MM.1S (cell line): ENCODE data around the gene ITGB5.

Experiments
- DNase-seq: peaks from one replicate; pipeline ENCODE4 v3.0.0-alpha.2; 2015
- H2AFZ ChIP-seq: fragments of 300-600 bp; sonication (generic); 2 replicates; pipeline ENCODE4 v1.6.0; 2016; ENCODE audit warnings: antibody characterized with exemption, low read length
- H3F3A ChIP-seq: fragments of 300-600 bp; sonication (generic); 2 replicates; pipeline ENCODE4 v1.6.1; 2016; ENCODE audit warnings: mild to moderate bottlenecking, antibody characterized with exemption, low read length, moderate library complexity, mixed read lengths; ENCODE audit not compliant: insufficient read depth
- H3K27ac ChIP-seq: fragments of 300-600 bp; sonication (generic); 2 replicates; pipeline ENCODE4 v1.5.1; 2016; ENCODE audit warnings: mild to moderate bottlenecking, low read length
- H3K27me3 ChIP-seq: fragments of 300-600 bp; sonication (generic); replicated peaks from 2 replicates; pipeline ENCODE4 v1.6.0; 2016; ENCODE audit warnings: low read length; ENCODE audit not compliant: insufficient read depth
- H3K36me3 ChIP-seq: fragments of 300-600 bp; sonication (generic); replicated peaks from 2 replicates; pipeline ENCODE4 v1.6.1; 2016; ENCODE audit warnings: mild to moderate bottlenecking, low read length, mixed read lengths; ENCODE audit not compliant: insufficient read depth
- H3K4me1 ChIP-seq: fragments of 300-600 bp; sonication (generic); 2 replicates; pipeline ENCODE4 v1.6.1; 2016; ENCODE audit warnings: low read length, mixed read lengths
- H3K4me2 ChIP-seq: fragments of 300-600 bp; sonication (generic); 2 replicates; pipeline ENCODE4 v1.6.0; 2016; ENCODE audit warnings: low read depth, low read length
- H3K4me3 ChIP-seq: fragments of 300-600 bp; sonication (generic); 2 replicates; pipeline ENCODE4 v1.5.1; 2016; ENCODE audit warnings: low read length, mixed read lengths
- H3K79me2 ChIP-seq: fragments of 300-600 bp; sonication (generic); 2 replicates; pipeline ENCODE4 v1.6.1; 2016; ENCODE audit warnings: mixed run types, low read length, mixed read lengths
- H3K9ac ChIP-seq: fragments of 300-600 bp; sonication (generic); 2 replicates; pipeline ENCODE4 v1.6.1; 2016; ENCODE audit warnings: low read length, mixed read lengths
- H3K9me2 ChIP-seq: fragments of 300-600 bp; sonication (generic); replicated peaks from 2 replicates; pipeline ENCODE4 v1.6.1; 2016; ENCODE audit warnings: mild to moderate bottlenecking, low read length, mixed read lengths; ENCODE audit not compliant: insufficient read depth
- H3K9me3 ChIP-seq: fragments of 300-600 bp; sonication (generic); replicated peaks from 2 replicates; pipeline ENCODE4 v1.6.1; 2016; ENCODE audit warnings: mild to moderate bottlenecking, low read length, mixed read lengths; ENCODE audit not compliant: insufficient read depth
- H4K20me1 ChIP-seq: fragments of 300-600 bp; sonication (generic); 2 replicates; pipeline ENCODE4 v1.6.1; 2016; ENCODE audit warnings: mild to moderate bottlenecking, low read length, moderate library complexity, mixed read lengths; ENCODE audit not compliant: insufficient read depth
- CTCF ChIP-seq: fragments of 300-600 bp; sonication (generic); IDR thresholded peaks from 2 replicates; pipeline ENCODE4 v1.5.1; 2016; ENCODE audit warnings: antibody characterized with exemption, low read length, mixed read lengths
- EZH2 ChIP-seq: fragments of 300-600 bp; sonication (generic); optimal IDR thresholded peaks from 2 replicates; pipeline ENCODE3; 2017; ENCODE audit warnings: low read depth, mild to moderate bottlenecking, antibody characterized with exemption, low read length, mixed read lengths
- EZH2phosphoT487 ChIP-seq: fragments of 300-600 bp; sonication (generic); IDR thresholded peaks from 2 replicates; pipeline ENCODE4 v1.6.1; 2018; ENCODE audit warnings: antibody characterized with exemption, low read length

The ITGB5 gene

GRCh38 chr3:124903896-124904834 is 17.0 kb upstream of the ITGB5 start:
- H3F3A ChIP-seq = no peaks in the 10 kb centered on the region
- no peaks in the 10 kb centered on the region for H3K9me2 ChIP-seq
- no peak for DNase-seq
- H3K27ac ChIP-seq = no peak overlapping the region
- no peaks in the 10 kb centered on the region for H3K79me2 ChIP-seq
- H3K9ac ChIP-seq = no peak overlapping the region
- no peak overlapping the region for H3K4me3 ChIP-seq
- H3K27me3 ChIP-seq = no peaks in the 10 kb centered on the region
- TF ChIP-seq CTCF (no peak), EZH2 (no peak), EZH2phosphoT487 (no peak)
- no peaks in the 10 kb centered on the region for H3K9me3 ChIP-seq
- no peaks in the 10 kb centered on the region for H3K36me3 ChIP-seq
- H4K20me1 ChIP-seq = no peaks in the 10 kb centered on the region
- no peak overlapping the region for H2AFZ ChIP-seq
- H3K4me1 ChIP-seq = no peaks in the 10 kb centered on the region
- H3K4me2 ChIP-seq = no peak overlapping the region

- H3K27ac ChIP-seq = no peak overlapping the region
- H3K27me3 ChIP-seq = no peaks in the 10 kb centered on the region
- no peak overlapping the region for H3K9ac ChIP-seq
- H3K4me2 ChIP-seq = no peak overlapping the region
- H3K4me1 ChIP-seq = no peaks in the 10 kb centered on the region
- no peaks in the 10 kb centered on the region for H3K9me3 ChIP-seq
- no peaks in the 10 kb centered on the region for H3F3A ChIP-seq
- H4K20me1 ChIP-seq = no peaks in the 10 kb centered on the region
- H3K9me2 ChIP-seq = no peaks in the 10 kb centered on the region
- no peaks in the 10 kb centered on the region for H3K36me3 ChIP-seq
- H2AFZ ChIP-seq = no peak overlapping the region
- H3K4me3 ChIP-seq = no peak overlapping the region
- TF ChIP-seq EZH2 = no peak
- no peak for TF ChIP-seq EZH2phosphoT487
- TF ChIP-seq CTCF = no peak
- H3K79me2 ChIP-seq = no peaks in the 10 kb centered on the region
- no peak for DNase-seq
Measured at GRCh38 chr3:124896824-124897526, 9.8 kb upstream of the ITGB5 start.

GRCh38 chr3:124895756-124896155 is 8.6 kb upstream of the ITGB5 start:
- TF ChIP-seq CTCF (no peak), EZH2phosphoT487 (no peak), EZH2 (no peak)
- DNase-seq = no peak

More at GRCh38 chr3:124895756-124896155, 8.6 kb upstream of the ITGB5 start:
- Histone ChIP-seq H3K9me2 (no peaks in the 10 kb centered on the region), H3K36me3 (no peaks in the 10 kb centered on the region), H4K20me1 (no peaks in the 10 kb centered on the region), H3K4me2 (no peak overlapping the region), H3K79me2 (no peaks in the 10 kb centered on the region), H3K27me3 (no peaks in the 10 kb centered on the region), H3K27ac (no peak overlapping the region), H3F3A (no peaks in the 10 kb centered on the region), H3K4me3 (no peak overlapping the region), H2AFZ (no peak overlapping the region), H3K9ac (no peak overlapping the region), H3K4me1 (no peaks in the 10 kb centered on the region), H3K9me3 (no peaks in the 10 kb centered on the region)
